DMS79 (cell line): Measurements from ENCODE around the gene SNX22.
"Not testable (repeated sequence)": the region's sequence is repeated elsewhere in the genome, so short reads cannot be mapped to it uniquely, and the experiment has no call there.

Experiments
- DNase-seq: peaks from one replicate; lab custom pipeline; 2025; lab: John Stamatoyannopoulos, UW

Gene SNX22

GRCh38 chr15:64151727-64152506 lies at the start of gene SNX22:
TSS of gene SNX22 (plus strand) at chr15:64151731. CDS start at chr15:64151776, 45 bp downstream.
- peak; percentile 1 for DNase-seq

- no peak for DNase-seq
Measured at GRCh38 chr15:64102497-64102896, 49.0 kb upstream of the SNX22 start.

- no peak for DNase-seq
Measured at GRCh38 chr15:64105113-64105704, 46.3 kb upstream of the SNX22 start.

GRCh38 chr15:64107337-64107736 lies 44.2 kb upstream of the SNX22 start:
- DNase-seq: no peak

- DNase-seq: not testable (repeated sequence)
Measured at GRCh38 chr15:64110108-64110701, 41.3 kb upstream of the SNX22 start.

GRCh38 chr15:64110950-64111678 lies 40.4 kb upstream of the SNX22 start:
- no peak for DNase-seq

- DNase-seq: no peak
Measured at GRCh38 chr15:64111679-64112050, 39.9 kb upstream of the SNX22 start.

GRCh38 chr15:64112073-64112772 lies 39.3 kb upstream of the SNX22 start:
- no peak for DNase-seq

- DNase-seq: no peak
Measured at GRCh38 chr15:64112904-64113303, 38.6 kb upstream of the SNX22 start.

GRCh38 chr15:64117759-64118487 lies 33.6 kb upstream of the SNX22 start:
- no peak for DNase-seq

- not testable (repeated sequence) for DNase-seq
Measured at GRCh38 chr15:64120322-64120721, 31.2 kb upstream of the SNX22 start.

GRCh38 chr15:64121614-64122013 lies 29.9 kb upstream of the SNX22 start:
- DNase-seq: no peak

GRCh38 chr15:64122444-64122843 lies 29.1 kb upstream of the SNX22 start:
- DNase-seq: no peak

GRCh38 chr15:64122936-64123351 lies 28.6 kb upstream of the SNX22 start:
- DNase-seq: no peak

GRCh38 chr15:64125978-64126377 lies 25.6 kb upstream of the SNX22 start:
- DNase-seq: no peak

- DNase-seq: no peak
Measured at GRCh38 chr15:64127521-64128270, 23.8 kb upstream of the SNX22 start.

- no peak for DNase-seq
Measured at GRCh38 chr15:64130159-64130558, 21.4 kb upstream of the SNX22 start.

- no peak for DNase-seq
Measured at GRCh38 chr15:64131547-64131946, 20.0 kb upstream of the SNX22 start.

GRCh38 chr15:64132217-64132616 lies 19.3 kb upstream of the SNX22 start:
- no peak for DNase-seq

- no peak for DNase-seq
Measured at GRCh38 chr15:64133623-64134344, 17.7 kb upstream of the SNX22 start.
